Smooth muscle cell (in vitro differentiated cells): ENCODE data around the gene VGLL3. TPM values are rescaled to one million over a fixed set of nuclear protein-coding genes. Genes with fewer than 3 reads are reported as not detected.

Source experiments
- DNase-seq: peaks from one replicate; lab custom pipeline; 2025; ENCODE audit not compliant: unreplicated experiment; lab: John Stamatoyannopoulos, UW
- H2AFZ ChIP-seq: fragments of 200-600 bp; sonication (generic); 2 replicates; pipeline ENCODE4 v1.6.0; 2016; ENCODE audit warnings: antibody characterized with exemption, low read depth, mild to moderate bottlenecking
- H3F3A ChIP-seq: fragments of 200-600 bp; sonication (generic); 2 replicates; pipeline ENCODE4 v1.6.0; 2017; ENCODE audit warnings: antibody characterized with exemption, low read depth
- H3K27ac ChIP-seq: fragments of 200-600 bp; sonication (generic); 2 replicates; pipeline ENCODE4 v1.5.1; 2016; ENCODE audit warnings: low read depth, mild to moderate bottlenecking
- H3K27me3 ChIP-seq: fragments of 200-600 bp; sonication (generic); 2 replicates; pipeline ENCODE4 v1.6.1; 2016; ENCODE audit warnings: low read depth, mild to moderate bottlenecking
- H3K36me3 ChIP-seq: fragments of 200-600 bp; sonication (generic); 2 replicates; pipeline ENCODE4 v1.5.1; 2016; ENCODE audit warnings: low read depth
- H3K4me1 ChIP-seq: fragments of 200-600 bp; sonication (generic); 2 replicates; pipeline ENCODE4 v1.5.1; 2016; ENCODE audit warnings: low read depth
- H3K4me2 ChIP-seq: fragments of 200-600 bp; sonication (generic); 2 replicates; pipeline ENCODE4 v1.6.0; 2016; ENCODE audit warnings: mild to moderate bottlenecking
- H3K4me3 ChIP-seq: fragments of 200-600 bp; sonication (generic); 2 replicates; pipeline ENCODE4 v1.5.1; 2016; ENCODE audit warnings: mild to moderate bottlenecking
- H3K79me2 ChIP-seq: fragments of 200-600 bp; sonication (generic); 2 replicates; pipeline ENCODE4 v1.6.0; 2016; ENCODE audit warnings: low read depth, mild to moderate bottlenecking
- H3K9ac ChIP-seq: fragments of 200-600 bp; sonication (generic); 2 replicates; pipeline ENCODE4 v1.6.0; 2016; ENCODE audit warnings: low read depth
- H3K9me3 ChIP-seq: fragments of 200-600 bp; sonication (generic); replicated peaks from 2 replicates; pipeline ENCODE4 v1.5.1; 2016; ENCODE audit warnings: low read depth
- H4K20me1 ChIP-seq: fragments of 200-600 bp; sonication (generic); 2 replicates; pipeline ENCODE4 v1.6.0; 2016; ENCODE audit warnings: low read depth
- WGBS: methylation state at CpG from one replicate; pipeline ENCODE4 v1.1.7; 2016; ENCODE audit warnings: low lambda C conversion rate; 5-methylcytosine and 5-hydroxymethylcytosine counted together
- polyA plus RNA-seq: library from polyadenylated mRNA; unstranded; fragments of >200 nt; fragmentation: Nextera tagmentation; extraction: Ambion mirVana; gene quantifications from 2 replicates; pipeline ENCODE4 v1.2.1, GENCODE V29; 2016
- total RNA-seq: library from RNA; depleted of rRNA; stranded (reverse); fragments of >200 nt; gene quantifications from 2 replicates; pipeline ENCODE4 v1.2.3, GENCODE V29; 2014
- TF ChIP-seq, protein P1 (sequence below): fragments of 200-600 bp; sonication (generic); IDR thresholded peaks from 2 replicates; pipeline ENCODE4 v1.5.1; 2017; ENCODE audit warnings: borderline replicate concordance, mild to moderate bottlenecking, antibody characterized with exemption; ENCODE audit not compliant: insufficient read depth, poor library complexity, severe bottlenecking

Gene VGLL3
- total and polyA plus RNA-seq, 2 experiments from 2014 or later, result 11.4 to 54.1 TPM

DNA sequence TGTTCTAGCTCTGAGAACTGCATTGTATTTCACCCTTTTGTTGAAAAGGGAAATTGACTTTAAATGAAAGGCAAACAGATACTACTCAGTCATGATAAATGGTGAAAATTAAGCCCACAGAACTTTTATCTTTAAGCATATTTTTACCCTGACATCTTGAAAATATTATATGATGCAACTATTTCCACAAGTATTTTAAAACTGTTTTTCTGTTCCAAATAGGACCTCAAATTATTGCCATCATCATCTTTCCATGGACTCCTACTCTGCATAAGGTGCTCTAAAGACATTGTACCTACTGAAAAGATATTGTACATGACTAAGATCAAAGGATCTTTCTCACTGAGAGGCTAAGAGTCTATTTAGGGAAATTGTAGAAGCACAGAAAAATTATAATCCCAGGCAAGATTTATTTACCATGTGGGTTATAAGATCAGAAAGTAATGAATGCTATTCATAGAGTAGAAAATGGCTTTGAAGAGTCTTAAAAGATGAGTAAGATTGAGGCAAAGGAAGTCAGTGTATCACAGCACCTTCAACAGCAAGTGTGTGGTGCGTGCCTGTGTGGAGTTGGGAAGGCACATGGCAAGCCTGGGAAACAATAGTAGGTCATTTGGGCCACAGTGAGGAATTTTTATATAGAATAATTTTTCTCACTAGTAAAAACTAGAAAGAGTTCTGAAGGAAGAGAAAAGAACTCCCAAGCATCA is 68.8 kb downstream of the VGLL3 start:
- peak overlapping the region; percentile 37 for H3K4me2 ChIP-seq
- WGBS, result 81% methylated on average over 1 of the region's 1 CpG
- no peak for DNase-seq
- H3K36me3 ChIP-seq, result no peaks in the 10 kb centered on the region
- TF ChIP-seq, protein P1, sequence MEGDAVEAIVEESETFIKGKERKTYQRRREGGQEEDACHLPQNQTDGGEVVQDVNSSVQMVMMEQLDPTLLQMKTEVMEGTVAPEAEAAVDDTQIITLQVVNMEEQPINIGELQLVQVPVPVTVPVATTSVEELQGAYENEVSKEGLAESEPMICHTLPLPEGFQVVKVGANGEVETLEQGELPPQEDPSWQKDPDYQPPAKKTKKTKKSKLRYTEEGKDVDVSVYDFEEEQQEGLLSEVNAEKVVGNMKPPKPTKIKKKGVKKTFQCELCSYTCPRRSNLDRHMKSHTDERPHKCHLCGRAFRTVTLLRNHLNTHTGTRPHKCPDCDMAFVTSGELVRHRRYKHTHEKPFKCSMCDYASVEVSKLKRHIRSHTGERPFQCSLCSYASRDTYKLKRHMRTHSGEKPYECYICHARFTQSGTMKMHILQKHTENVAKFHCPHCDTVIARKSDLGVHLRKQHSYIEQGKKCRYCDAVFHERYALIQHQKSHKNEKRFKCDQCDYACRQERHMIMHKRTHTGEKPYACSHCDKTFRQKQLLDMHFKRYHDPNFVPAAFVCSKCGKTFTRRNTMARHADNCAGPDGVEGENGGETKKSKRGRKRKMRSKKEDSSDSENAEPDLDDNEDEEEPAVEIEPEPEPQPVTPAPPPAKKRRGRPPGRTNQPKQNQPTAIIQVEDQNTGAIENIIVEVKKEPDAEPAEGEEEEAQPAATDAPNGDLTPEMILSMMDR, result no peak
- H3K27me3 ChIP-seq, result no peaks in the 10 kb centered on the region
- peak overlapping the region; percentile 81 for H3K27ac ChIP-seq
- no peaks in the 10 kb centered on the region for H3K79me2 ChIP-seq
- no peaks in the 10 kb centered on the region for H4K20me1 ChIP-seq
- no peak overlapping the region for H3K4me3 ChIP-seq
- no peak overlapping the region for H2AFZ ChIP-seq
- no peaks in the 10 kb centered on the region for H3F3A ChIP-seq
- H3K4me1 ChIP-seq, result no peaks in the 10 kb centered on the region
- H3K9me3 ChIP-seq, result no peaks in the 10 kb centered on the region
- no peak overlapping the region for H3K9ac ChIP-seq

- TF ChIP-seq, protein P1, result no peak
- Histone ChIP-seq H3K27ac (no peak overlapping the region), H3K36me3 (no peaks in the 10 kb centered on the region), H3K4me1 (no peaks in the 10 kb centered on the region), H3F3A (no peaks in the 10 kb centered on the region), H3K4me2 (no peak overlapping the region), H3K9me3 (no peaks in the 10 kb centered on the region), H3K79me2 (no peaks in the 10 kb centered on the region), H3K9ac (no peak overlapping the region), H2AFZ (peak overlapping the region; percentile 59), H3K27me3 (no peaks in the 10 kb centered on the region), H4K20me1 (no peaks in the 10 kb centered on the region), H3K4me3 (no peak overlapping the region)
- WGBS, result 57% methylated on average over 3 of the region's 3 CpGs
- DNase-seq, result no peak
These were observed 76.3 kb downstream of the VGLL3 start for GRCh38 chr3:86914670-86915069.

DNA sequence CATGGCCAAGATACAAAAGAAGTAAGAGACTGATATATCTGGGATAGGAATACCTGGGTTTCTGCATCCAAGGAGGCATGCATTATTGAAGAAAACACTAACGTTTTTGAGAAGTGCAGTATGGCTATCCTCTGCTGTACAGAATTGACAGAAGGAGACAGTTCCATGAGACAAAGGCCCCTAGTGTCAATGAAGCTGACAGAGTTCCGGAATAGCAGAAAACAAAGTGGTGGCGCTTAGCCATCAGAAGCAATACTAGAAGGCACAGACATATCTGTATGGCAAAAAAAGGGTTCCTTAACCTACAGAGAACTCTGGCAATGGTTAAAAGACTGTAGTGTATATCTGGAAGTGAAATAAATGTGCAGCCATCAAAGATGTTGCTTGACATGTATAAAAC is 77.8 kb downstream of the VGLL3 start:
- Histone ChIP-seq H3K27ac (no peak overlapping the region), H3K27me3 (no peaks in the 10 kb centered on the region), H4K20me1 (no peaks in the 10 kb centered on the region), H3F3A (no peaks in the 10 kb centered on the region), H3K79me2 (no peaks in the 10 kb centered on the region), H3K4me1 (no peaks in the 10 kb centered on the region), H3K4me2 (no peak overlapping the region), H3K36me3 (no peaks in the 10 kb centered on the region), H3K4me3 (no peak overlapping the region), H2AFZ (no peak overlapping the region), H3K9ac (no peak overlapping the region), H3K9me3 (no peaks in the 10 kb centered on the region)
- TF ChIP-seq, protein P1, result no peak
- WGBS, result 90% methylated on average over 3 of the region's 3 CpGs
- DNase-seq, result no peak

GRCh38 chr3:86895202-86895601 is 95.7 kb downstream of the VGLL3 start:
- Histone ChIP-seq H3K4me1 (peaks cover 10% of the 10 kb centered on the region), H3K79me2 (no peaks in the 10 kb centered on the region), H2AFZ (no peak overlapping the region), H3K27me3 (no peaks in the 10 kb centered on the region), H3K9ac (no peak overlapping the region), H3K4me2 (no peak overlapping the region), H3K36me3 (no peaks in the 10 kb centered on the region), H3K27ac (no peak overlapping the region), H4K20me1 (no peaks in the 10 kb centered on the region), H3F3A (no peaks in the 10 kb centered on the region), H3K9me3 (no peaks in the 10 kb centered on the region), H3K4me3 (no peak overlapping the region)
- 89% methylated on average over 1 of the region's 1 CpG for WGBS
- DNase-seq, result no peak
- TF ChIP-seq, protein P1, result no peak
